ENCODE data around the gene TGFBR2. TPM values are rescaled to one million over a fixed set of nuclear protein-coding genes. Genes with fewer than 3 reads are reported as not detected.

Gene TGFBR2
- polyA plus RNA-seq, 1 donor (not counting 4 experiments of a cell fraction or from before 2014, with no cell fraction given) = 303 TPM

DNA sequence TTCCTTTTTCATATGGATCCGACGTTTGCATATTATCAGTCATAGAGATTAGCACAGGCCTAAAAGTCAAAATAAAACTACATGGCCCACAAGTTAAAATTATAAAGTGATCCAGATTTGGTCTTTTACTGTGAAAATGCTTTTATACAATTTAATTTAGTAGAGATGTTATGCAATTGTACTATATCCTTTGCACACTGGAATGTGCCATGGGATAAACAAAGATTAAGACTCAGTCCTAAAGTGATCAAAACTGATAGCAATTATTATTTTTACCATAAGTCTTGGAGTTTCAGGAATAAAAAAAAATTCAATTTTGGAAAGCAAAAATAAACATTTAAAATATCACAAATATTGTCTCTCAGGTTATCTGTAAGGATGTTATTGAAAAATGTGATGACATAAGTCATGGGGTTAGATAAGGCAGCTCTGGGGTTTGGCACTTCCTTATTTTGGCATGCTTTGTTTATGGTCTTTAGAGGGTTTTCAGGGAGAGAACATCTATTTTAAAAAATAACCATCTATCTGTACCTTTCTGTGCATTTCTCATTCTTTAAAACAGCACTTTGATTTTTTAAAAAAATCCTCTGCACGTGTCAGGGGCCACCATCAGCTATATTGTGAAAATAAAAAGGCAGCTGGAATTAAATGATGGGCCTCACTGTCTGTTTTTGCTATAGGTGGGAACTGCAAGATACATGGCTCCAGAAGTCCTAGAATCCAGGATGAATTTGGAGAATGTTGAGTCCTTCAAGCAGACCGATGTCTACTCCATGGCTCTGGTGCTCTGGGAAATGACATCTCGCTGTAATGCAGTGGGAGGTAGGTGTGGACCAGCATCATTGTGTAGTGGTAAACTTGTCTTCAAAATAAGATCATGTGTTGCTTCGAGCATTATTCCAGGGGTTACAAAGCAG is 67.3 kb downstream of the TGFBR2 start:
- Histone ChIP-seq H3K27ac (ENCODE audit: control insufficient read depth, insufficient read depth, low read length) (no peak overlapping the region), H3K4me3 (ENCODE audit: control insufficient read depth in 2 of 3, extremely low read depth in 1 of 3, insufficient read depth in 2 of 3, low read depth in 1 of 3, low read length in 3 of 3) (no peak overlapping the region), H3K36me3 (ENCODE audit: control insufficient read depth in 2 of 2, extremely low read depth in 1 of 2, insufficient read depth in 2 of 2, low read length in 2 of 2) (peaks cover 36 to 62% of the 10 kb centered on the region in 2 experiments), H3K9ac (ENCODE audit: control insufficient read depth, extremely low read depth, insufficient read depth, low read length) (no peak overlapping the region), H3K4me1 (ENCODE audit: control insufficient read depth, extremely low read depth, insufficient read depth, low read length) (peaks cover 2% of the 10 kb centered on the region), H3K9me1 (ENCODE audit: control insufficient read depth, extremely low read depth, insufficient read depth, low read length) (peaks cover 4% of the 10 kb centered on the region), H4K20me1 (ENCODE audit: control insufficient read depth, extremely low read depth, insufficient read depth, low read length) (peaks cover 7% of the 10 kb centered on the region), H3K79me2 (ENCODE audit: control insufficient read depth, insufficient read depth, low read length) (peaks cover 87% of the 10 kb centered on the region), H3K9me3 (ENCODE audit: control insufficient read depth, low read depth, low read length) (no peaks in the 10 kb centered on the region), H3K27me3 (ENCODE audit: control insufficient read depth, extremely low read depth, insufficient read depth, low read length) (no peaks in the 10 kb centered on the region), H2AFZ (ENCODE audit: control insufficient read depth, low read length) (no peak overlapping the region), H3K4me2 (ENCODE audit: control insufficient read depth, extremely low read depth, insufficient read depth, low read depth, low read length) (no peak overlapping the region)
- dilution Hi-C loops (cut with MboI; ENCODE audit: extremely low pct_ligation_motif_present, low sequenced_read_pairs) = no loop called here
- DNase-seq (ENCODE audit: low read depth, low spot score) (no peak), FAIRE-seq (peak; percentile 44)
- no peak for TF ChIP-seq EZH2 (IDR thresholded peaks at IDR 0.05; ENCODE audit: low read length)
- TF ChIP-seq, protein P1, sequence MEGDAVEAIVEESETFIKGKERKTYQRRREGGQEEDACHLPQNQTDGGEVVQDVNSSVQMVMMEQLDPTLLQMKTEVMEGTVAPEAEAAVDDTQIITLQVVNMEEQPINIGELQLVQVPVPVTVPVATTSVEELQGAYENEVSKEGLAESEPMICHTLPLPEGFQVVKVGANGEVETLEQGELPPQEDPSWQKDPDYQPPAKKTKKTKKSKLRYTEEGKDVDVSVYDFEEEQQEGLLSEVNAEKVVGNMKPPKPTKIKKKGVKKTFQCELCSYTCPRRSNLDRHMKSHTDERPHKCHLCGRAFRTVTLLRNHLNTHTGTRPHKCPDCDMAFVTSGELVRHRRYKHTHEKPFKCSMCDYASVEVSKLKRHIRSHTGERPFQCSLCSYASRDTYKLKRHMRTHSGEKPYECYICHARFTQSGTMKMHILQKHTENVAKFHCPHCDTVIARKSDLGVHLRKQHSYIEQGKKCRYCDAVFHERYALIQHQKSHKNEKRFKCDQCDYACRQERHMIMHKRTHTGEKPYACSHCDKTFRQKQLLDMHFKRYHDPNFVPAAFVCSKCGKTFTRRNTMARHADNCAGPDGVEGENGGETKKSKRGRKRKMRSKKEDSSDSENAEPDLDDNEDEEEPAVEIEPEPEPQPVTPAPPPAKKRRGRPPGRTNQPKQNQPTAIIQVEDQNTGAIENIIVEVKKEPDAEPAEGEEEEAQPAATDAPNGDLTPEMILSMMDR (optimal IDR thresholded peaks at IDR 0.05 in 1 of 3, IDR thresholded peaks at IDR 0.05 in 1 of 3, conservative IDR thresholded peaks at IDR 0.05 in 1 of 3; ENCODE audit: extremely low read depth in 1 of 3, insufficient read depth in 2 of 3, low read length in 3 of 3) = no peak

DNA sequence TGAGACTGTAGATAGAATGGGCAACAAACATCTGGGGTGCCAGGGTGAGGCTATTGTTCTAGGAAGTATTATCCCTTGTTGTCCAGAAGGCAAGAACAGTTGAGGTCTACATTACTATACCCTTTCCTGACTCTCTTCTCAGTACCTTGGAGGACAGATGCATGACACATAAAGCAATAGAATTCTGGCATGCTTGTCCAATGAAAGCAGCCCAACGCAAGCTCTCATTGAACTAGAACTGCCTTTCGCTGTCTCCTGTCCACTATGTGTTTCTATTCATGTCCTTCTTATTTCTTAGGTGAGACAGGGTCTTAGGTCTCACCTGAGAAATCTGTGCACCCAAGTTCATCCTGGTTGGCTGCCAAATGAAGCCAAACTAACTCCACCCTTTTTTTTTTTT is 68.6 kb downstream of the TGFBR2 start:
- H3K79me2 ChIP-seq (ENCODE audit: control insufficient read depth, insufficient read depth, low read length) = peaks cover 87% of the 10 kb centered on the region
- H3K27ac ChIP-seq (ENCODE audit: control insufficient read depth, insufficient read depth, low read length) = no peak overlapping the region
- no peak for TF ChIP-seq EZH2 (IDR thresholded peaks at IDR 0.05; ENCODE audit: low read length)
- TF ChIP-seq, protein P1 (optimal IDR thresholded peaks at IDR 0.05 in 1 of 3, IDR thresholded peaks at IDR 0.05 in 1 of 3, conservative IDR thresholded peaks at IDR 0.05 in 1 of 3; ENCODE audit: extremely low read depth in 1 of 3, insufficient read depth in 2 of 3, low read length in 3 of 3) = no peak
- no peak overlapping the region for H3K4me2 ChIP-seq (ENCODE audit: control insufficient read depth, extremely low read depth, insufficient read depth, low read depth, low read length)
- no peaks in the 10 kb centered on the region for H3K9me3 ChIP-seq (ENCODE audit: control insufficient read depth, low read depth, low read length)
- peaks cover 5% of the 10 kb centered on the region for H3K9me1 ChIP-seq (ENCODE audit: control insufficient read depth, extremely low read depth, insufficient read depth, low read length)
- dilution Hi-C loops (cut with MboI; ENCODE audit: extremely low pct_ligation_motif_present, low sequenced_read_pairs) = no loop called here
- no peak overlapping the region for H2AFZ ChIP-seq (ENCODE audit: control insufficient read depth, low read length)
- H3K4me1 ChIP-seq (ENCODE audit: control insufficient read depth, extremely low read depth, insufficient read depth, low read length) = peaks cover 11% of the 10 kb centered on the region
- peak; percentile 44 for FAIRE-seq
- DNase-seq (ENCODE audit: low read depth, low spot score) = no peak
- peaks cover 41 to 66% of the 10 kb centered on the region in 2 experiments for H3K36me3 ChIP-seq (ENCODE audit: control insufficient read depth in 2 of 2, extremely low read depth in 1 of 2, insufficient read depth in 2 of 2, low read length in 2 of 2)
- H3K9ac ChIP-seq (ENCODE audit: control insufficient read depth, extremely low read depth, insufficient read depth, low read length) = no peak overlapping the region
- no peak overlapping the region for H3K4me3 ChIP-seq (ENCODE audit: control insufficient read depth in 2 of 3, extremely low read depth in 1 of 3, insufficient read depth in 2 of 3, low read depth in 1 of 3, low read length in 3 of 3)
- H3K27me3 ChIP-seq (ENCODE audit: control insufficient read depth, extremely low read depth, insufficient read depth, low read length) = no peaks in the 10 kb centered on the region
- peaks cover 7% of the 10 kb centered on the region for H4K20me1 ChIP-seq (ENCODE audit: control insufficient read depth, extremely low read depth, insufficient read depth, low read length)

Measured in keratinocyte (primary cell).